Measurements from ENCODE around the gene DLGAP1.

DNA sequence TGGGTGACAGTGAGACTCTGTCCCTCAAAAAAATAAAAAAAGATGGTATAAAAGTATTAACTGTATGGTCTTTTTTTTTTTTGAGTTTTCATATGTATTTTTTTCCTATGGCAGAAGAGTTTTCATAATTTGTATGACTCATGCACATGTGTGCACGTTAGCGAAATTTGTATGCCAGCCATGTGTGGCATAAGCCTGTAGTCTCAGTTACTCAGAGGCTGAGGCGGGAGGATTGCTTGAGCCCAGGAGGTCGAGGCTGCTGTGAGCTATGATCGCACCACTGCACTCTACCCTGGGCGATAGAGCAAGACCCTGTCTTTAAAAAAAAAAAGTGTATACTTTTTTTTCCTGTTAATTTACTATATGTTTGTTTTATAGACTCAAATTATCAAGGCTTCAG, 844.3 kb downstream of the DLGAP1 start:
- TF ChIP-seq CTCF (IDR thresholded peaks at IDR 0.05) (no peak), POLR2A (IDR thresholded peaks at IDR 0.05) (no peak), POLR2AphosphoS5 (IDR thresholded peaks at IDR 0.05) (no peak), EP300 (IDR thresholded peaks at IDR 0.05) (no peak)

All from gastroesophageal sphincter (tissue), 3 donors.